ENCODE measurements around the gene CRB1. TPM values are rescaled to one million over a fixed set of nuclear protein-coding genes. Genes with fewer than 3 reads are reported as not detected.
"Not testable (repeated sequence)": the region's sequence is repeated elsewhere in the genome, so short reads cannot be mapped to it uniquely, and the experiment has no call there.

Gene CRB1
- total RNA-seq, 1 donor from 2014 or later, result 0.39 TPM

- no peak for DNase-seq
These were observed 132.5 kb downstream of the CRB1 start for GRCh38 chr1:197400522-197400902.

GRCh38 chr1:197402189-197402588 is 134.1 kb downstream of the CRB1 start:
- no peak for DNase-seq

- DNase-seq, result not testable (repeated sequence)
These were observed 136.7 kb downstream of the CRB1 start for GRCh38 chr1:197404774-197405173.

GRCh38 chr1:197405614-197406013 is 137.6 kb downstream of the CRB1 start:
- not testable (repeated sequence) for DNase-seq

GRCh38 chr1:197413564-197413963 is 145.5 kb downstream of the CRB1 start:
- DNase-seq, result no peak

GRCh38 chr1:197415221-197415620 is 147.2 kb downstream of the CRB1 start:
- DNase-seq, result no peak

- DNase-seq, result no peak
These were observed 150.6 kb downstream of the CRB1 start for GRCh38 chr1:197418693-197419092.

GRCh38 chr1:197422993-197423392 is 154.9 kb downstream of the CRB1 start:
- peak; percentile 8 for DNase-seq

- DNase-seq, result no peak
These were observed 156.3 kb downstream of the CRB1 start for GRCh38 chr1:197424380-197424779.

- no peak for DNase-seq
These were observed 161.3 kb downstream of the CRB1 start for GRCh38 chr1:197429372-197429771.

GRCh38 chr1:197435224-197435623 is 167.2 kb downstream of the CRB1 start:
- DNase-seq, result no peak

- no peak for DNase-seq
These were observed 169.5 kb downstream of the CRB1 start for GRCh38 chr1:197437601-197438000.

GRCh38 chr1:197438010-197438790 is 170.1 kb downstream of the CRB1 start:
- DNase-seq, result no peak

GRCh38 chr1:197439708-197440280 is 171.7 kb downstream of the CRB1 start:
- no peak for DNase-seq

- no peak for DNase-seq
These were observed 172.7 kb downstream of the CRB1 start for GRCh38 chr1:197440715-197441114.

GRCh38 chr1:197441999-197442414 is 174.0 kb downstream of the CRB1 start:
- DNase-seq, result no peak

GRCh38 chr1:197444755-197445154 is 176.7 kb downstream of the CRB1 start:
- DNase-seq, result no peak

GRCh38 chr1:197448121-197448779 is 180.2 kb downstream of the CRB1 start:
- DNase-seq, result no peak

GRCh38 chr1:197451381-197451780 is 183.3 kb downstream of the CRB1 start:
- no peak for DNase-seq

GRCh38 chr1:197453376-197454058 is 185.5 kb downstream of the CRB1 start:
- DNase-seq, result no peak

GRCh38 chr1:197462539-197462938 is 194.5 kb downstream of the CRB1 start:
- no peak for DNase-seq

- no peak for DNase-seq
These were observed 195.1 kb downstream of the CRB1 start for GRCh38 chr1:197463142-197463541.

GRCh38 chr1:197464044-197464443 is 196.0 kb downstream of the CRB1 start:
- peak; percentile 72 for DNase-seq

Measured in skin of body (tissue), 2 donors.